GM19193 (cell line): ENCODE measurements around the gene IL4R.
A peak's percentile ranks its signal among the peaks of the same experiment; 100 is the strongest.

Source experiments
- POLR2A ChIP-seq: IDR thresholded peaks from 4 replicates; pipeline ENCODE4 v1.6.1; 2011; ENCODE audit not compliant: insufficient read depth, insufficient read length; ENCODE audit errors: extremely low read depth

Gene IL4R

GRCh38 chr16:27404163-27404823 is 90.5 kb downstream of the IL4R start:
- peak; percentile 62 for TF ChIP-seq POLR2A

GRCh38 chr16:27405546-27406451 is 92.0 kb downstream of the IL4R start:
- peak; percentile 51 for TF ChIP-seq POLR2A

- no peak for TF ChIP-seq POLR2A
These were observed 92.8 kb downstream of the IL4R start for GRCh38 chr16:27406511-27407128.

GRCh38 chr16:27407133-27407532 is 93.4 kb downstream of the IL4R start:
- no peak for TF ChIP-seq POLR2A

- peak; percentile 47 for TF ChIP-seq POLR2A
These were observed 94.3 kb downstream of the IL4R start for GRCh38 chr16:27408012-27408601.

- TF ChIP-seq POLR2A = peak; percentile 40
These were observed 94.8 kb downstream of the IL4R start for GRCh38 chr16:27408602-27409031.

- TF ChIP-seq POLR2A = no peak
These were observed 97.0 kb downstream of the IL4R start for GRCh38 chr16:27410761-27411160.

- no peak for TF ChIP-seq POLR2A
These were observed 100.2 kb downstream of the IL4R start for GRCh38 chr16:27413956-27414355.
